ENCODE results near the gene CDC25B.
A peak's percentile ranks its signal among the peaks of the same experiment; 100 is the strongest.
"Not testable (repeated sequence)": the region's sequence is repeated elsewhere in the genome, so short reads cannot be mapped to it uniquely, and the experiment has no call there.

Gene CDC25B

GRCh38 chr20:3785240-3786125 is 10.6 kb upstream of the CDC25B start:
- peak overlapping the region; percentile 71 for H3K4me3 ChIP-seq (ENCODE audit: low read depth, low read length)

GRCh38 chr20:3786126-3786484 is 10.0 kb upstream of the CDC25B start:
- peak overlapping the region; percentile 18 for H3K27ac ChIP-seq
- no peaks in the 10 kb centered on the region for H3K27me3 ChIP-seq (replicated peaks)
- in situ Hi-C loops (cut with HindIII; ENCODE audit: low pct_ligation_motif_present, low sequenced_read_pairs): no loop called here
- no peak for TF ChIP-seq CTCF (IDR thresholded peaks at IDR 0.05; ENCODE audit: low read depth, low read length, missing control alignments)
- peak; percentile 56 for DNase-seq
- peak overlapping the region; percentile 71 for H3K4me3 ChIP-seq (ENCODE audit: low read depth, low read length)
- no peaks in the 10 kb centered on the region for H3K36me3 ChIP-seq (replicated peaks)

More at GRCh38 chr20:3785240-3786125, 10.6 kb upstream of the CDC25B start:
- Histone ChIP-seq H3K27me3 (replicated peaks) (no peaks in the 10 kb centered on the region), H3K36me3 (replicated peaks) (no peaks in the 10 kb centered on the region), H3K27ac (no peak overlapping the region)
- no peak for DNase-seq
- TF ChIP-seq CTCF (IDR thresholded peaks at IDR 0.05; ENCODE audit: low read depth, low read length, missing control alignments): no peak
- in situ Hi-C loops (cut with HindIII; ENCODE audit: low pct_ligation_motif_present, low sequenced_read_pairs): no loop called here

GRCh38 chr20:3786665-3787323 is 9.3 kb upstream of the CDC25B start, which contains the start of gene CENPB:
CENPB (minus strand) TSS chr20:3786740; CDS start chr20:3786483, 257 bp downstream.
- H3K4me3 ChIP-seq (ENCODE audit: low read depth, low read length): peak within 1 kb of the TSS; percentile 71
- no peaks in the 10 kb centered on the region for H3K27me3 ChIP-seq (replicated peaks)
- in situ Hi-C loops (cut with HindIII; ENCODE audit: low pct_ligation_motif_present, low sequenced_read_pairs): no loop called here
- TF ChIP-seq CTCF (IDR thresholded peaks at IDR 0.05; ENCODE audit: low read depth, low read length, missing control alignments): peak; percentile 45
- H3K36me3 ChIP-seq (replicated peaks): no peaks in the 10 kb centered on the region
- peak within 1 kb of the TSS; percentile 18 for H3K27ac ChIP-seq
- DNase-seq: peak; percentile 52

- DNase-seq: no peak
- Histone ChIP-seq H3K27me3 (replicated peaks) (no peaks in the 10 kb centered on the region), H3K4me3 (ENCODE audit: low read depth, low read length) (no peak overlapping the region), H3K36me3 (replicated peaks) (no peaks in the 10 kb centered on the region), H3K27ac (no peak overlapping the region)
- in situ Hi-C loops (cut with HindIII; ENCODE audit: low pct_ligation_motif_present, low sequenced_read_pairs): no loop called here
- TF ChIP-seq CTCF (IDR thresholded peaks at IDR 0.05; ENCODE audit: low read depth, low read length, missing control alignments): no peak
These were observed 8.6 kb upstream of the CDC25B start for GRCh38 chr20:3787324-3788014.

- H3K27ac ChIP-seq: no peak overlapping the region
- no peak for DNase-seq
- no peaks in the 10 kb centered on the region for H3K36me3 ChIP-seq (replicated peaks)
- no peak overlapping the region for H3K4me3 ChIP-seq (ENCODE audit: low read depth, low read length)
- H3K27me3 ChIP-seq (replicated peaks): no peaks in the 10 kb centered on the region
- in situ Hi-C loops (cut with HindIII; ENCODE audit: low pct_ligation_motif_present, low sequenced_read_pairs): no loop called here
- no peak for TF ChIP-seq CTCF (IDR thresholded peaks at IDR 0.05; ENCODE audit: low read depth, low read length, missing control alignments)
These were observed 7.4 kb upstream of the CDC25B start for GRCh38 chr20:3788685-3789155.

GRCh38 chr20:3789201-3789600 is 6.9 kb upstream of the CDC25B start:
- in situ Hi-C loops (cut with HindIII; ENCODE audit: low pct_ligation_motif_present, low sequenced_read_pairs); DNase-seq; H3K27ac ChIP-seq; H3K36me3 ChIP-seq (replicated peaks); H3K27me3 ChIP-seq (replicated peaks); H3K4me3 ChIP-seq (ENCODE audit: low read depth, low read length): not testable (repeated sequence)

- H3K27me3 ChIP-seq (replicated peaks); H3K36me3 ChIP-seq (replicated peaks); H3K4me3 ChIP-seq (ENCODE audit: low read depth, low read length); in situ Hi-C loops (cut with HindIII; ENCODE audit: low pct_ligation_motif_present, low sequenced_read_pairs); H3K27ac ChIP-seq; DNase-seq: not testable (repeated sequence)
These were observed 1.9 kb upstream of the CDC25B start for GRCh38 chr20:3794168-3794567.
